T-helper 1 cell treated with Interleukin-12 subunit alpha and Interleukin-12 subunit beta and Interleukin-4 antibody, amounts not matched to agents 30 ng/mL and 1 ng/mL, for 36 hours (primary cell): Measurements from ENCODE around the gene CATSPERZ. TPM values are rescaled to one million over a fixed set of nuclear protein-coding genes. Genes with fewer than 3 reads are reported as not detected.
"Not testable (repeated sequence)": the region's sequence is repeated elsewhere in the genome, so short reads cannot be mapped to it uniquely, and the experiment has no call there.

Experiments used
- intact Hi-C: fragments of 100-400 bp; cut with micrococcal nuclease; formaldehyde crosslinking; loops from one replicate; pipeline ENCODE4 v1.15.1; 2024
- total RNA-seq: library from RNA; stranded (reverse); gene quantifications from 2 replicates; pipeline ENCODE4 v1.2.3, GENCODE V29; 2022

Gene CATSPERZ
- total RNA-seq, 1 donor from 2014 or later: not detected

GRCh38 chr11:64317961-64318765 is 18.0 kb downstream of the CATSPERZ start, which contains the start of gene PRDX5:
TSS of gene PRDX5 (plus strand) at chr11:64318121. CDS start at chr11:64318216, 95 bp downstream.
- intact Hi-C loops: loop anchor here (1.0 to 5.0 kb wide), 12 partner anchors 13 to 1949 kb away; partner anchors contain the start of genes CCDC88B, ESRRA, FKBP2 and GPR137

- intact Hi-C loops: loop anchor here (1.0 to 5.0 kb wide), 5 partner anchors 12 to 1948 kb away; partner anchors contain the start of genes CCDC88B, FKBP2, RAB1B and RPS6KA4
Observed at GRCh38 chr11:64318766-64319761, 18.9 kb downstream of the CATSPERZ start.

- intact Hi-C loops: no loop called here
Observed at GRCh38 chr11:64320556-64320955, 20.4 kb downstream of the CATSPERZ start.

- intact Hi-C loops: no loop called here
Observed at GRCh38 chr11:64321026-64321425, 20.9 kb downstream of the CATSPERZ start.

- intact Hi-C loops: no loop called here
Observed at GRCh38 chr11:64321533-64321932, 21.4 kb downstream of the CATSPERZ start.

- intact Hi-C loops: no loop called here
Observed at GRCh38 chr11:64322925-64323260, 22.7 kb downstream of the CATSPERZ start.

- intact Hi-C loops: no loop called here
Observed at GRCh38 chr11:64323373-64323772, 23.2 kb downstream of the CATSPERZ start.

GRCh38 chr11:64323984-64324383 is 23.8 kb downstream of the CATSPERZ start:
- intact Hi-C loops: not testable (repeated sequence)

- intact Hi-C loops: no loop called here
Observed at GRCh38 chr11:64324692-64325469, 24.7 kb downstream of the CATSPERZ start.

- intact Hi-C loops: no loop called here
Observed at GRCh38 chr11:64327375-64327774, 27.2 kb downstream of the CATSPERZ start.

- intact Hi-C loops: no loop called here
Observed at GRCh38 chr11:64327993-64328392, 27.8 kb downstream of the CATSPERZ start.

GRCh38 chr11:64330888-64331287 is 30.7 kb downstream of the CATSPERZ start:
- intact Hi-C loops: loop anchor here (1.0 kb wide), 1 partner anchor 13 kb away; the partner anchor contains the start of gene PRDX5

GRCh38 chr11:64331569-64332371 is 31.6 kb downstream of the CATSPERZ start:
- intact Hi-C loops: loop anchor here (1.0 kb wide), 1 partner anchor 13 kb away; the partner anchor contains the start of gene PRDX5

GRCh38 chr11:64333556-64333955 is 33.4 kb downstream of the CATSPERZ start:
- intact Hi-C loops: no loop called here

GRCh38 chr11:64334764-64335735 is 34.9 kb downstream of the CATSPERZ start:
- intact Hi-C loops: no loop called here

- intact Hi-C loops: no loop called here
Observed at GRCh38 chr11:64337538-64338249, 37.5 kb downstream of the CATSPERZ start.

- intact Hi-C loops: no loop called here
Observed at GRCh38 chr11:64338716-64339115, 38.6 kb downstream of the CATSPERZ start.

- intact Hi-C loops: no loop called here
Observed at GRCh38 chr11:64339286-64339685, 39.1 kb downstream of the CATSPERZ start.
